GM12878 (cell line): Measurements from ENCODE around the gene SVEP1. TPM values are rescaled to one million over a fixed set of nuclear protein-coding genes. Genes with fewer than 3 reads are reported as not detected.

Experiments
- ATAC-seq: fragments of 200-7000 bp; cut with Tn5 transposase; 3 replicates; pipeline ENCODE4 v1.9.1; 2020; ENCODE audit warnings: mild to moderate bottlenecking, moderate library complexity
- BruUV-seq: library from RNA; stranded (reverse); fragments of 400-500 nt; replicated peaks from 2 replicates; lab custom pipeline; 2021; lab: Mats Ljungman, UMichigan
- CTCF ChIA-PET: fragments of 300-600 bp; sonication (Branson Sonifier 250); formaldehyde crosslinking; extraction: SDS; loops from one replicate; lab custom pipeline; 2021; ENCODE audit warnings: inconsistent platforms; lab: Yijun Ruan, JAX
- POLR2A ChIA-PET: fragments of 350-600 bp; formaldehyde crosslinking; extraction: SDS; loops from one replicate; lab custom pipeline; 2021; ENCODE audit warnings: inconsistent platforms; lab: Charles Lee
- RAD21 ChIA-PET: fragments of 300-600 bp; sonication (Branson Sonifier 250); formaldehyde crosslinking; loops from one replicate; lab custom pipeline; 2023; ENCODE audit warnings: antibody characterized with exemption; ENCODE audit not compliant: unreplicated experiment; lab: Charles Lee
- SMC1A ChIA-PET: fragments of 300-600 bp; sonication (Branson Sonifier 250); formaldehyde crosslinking; loops from one replicate; lab custom pipeline; 2023; ENCODE audit not compliant: unreplicated experiment, uncharacterized antibody; lab: Charles Lee
- DNase-seq: peaks from one replicate; pipeline ENCODE4 v3.0.0-alpha.2; 2011; ENCODE audit warnings: low read depth, low spot score
- FAIRE-seq: peaks from 3 replicates; lab custom pipeline; 2011; peaks lifted over from hg19 to GRCh38; lab: Jason Lieb, UNC
- H2AFZ ChIP-seq: 2 replicates; pipeline ENCODE4 v1.6.0; 2011; ENCODE audit warnings: low read depth, low read length, control low read depth; ENCODE audit not compliant: control insufficient read depth
- H3K27ac ChIP-seq: 2 replicates; pipeline ENCODE4 v1.5.1; 2011; ENCODE audit warnings: control low read depth; ENCODE audit not compliant: control insufficient read depth, insufficient read depth
- H3K27me3 ChIP-seq, 2 experiments: replicated peaks in 1 of 2; 2 replicates each; pipeline versions ENCODE4 v1.6.0 to v1.6.1; 2011; ENCODE audit warnings: low read length in 1 of 2; ENCODE audit not compliant: control insufficient read depth in 2 of 2, insufficient read depth in 2 of 2
- H3K36me3 ChIP-seq, 2 experiments: 2 replicates each; pipeline ENCODE4 v1.5.1; 2011; ENCODE audit warnings: low read length in 1 of 2; ENCODE audit not compliant: control insufficient read depth in 2 of 2, insufficient read depth in 2 of 2
- H3K4me1 ChIP-seq: 2 replicates; pipeline ENCODE4 v1.6.1; 2011; ENCODE audit warnings: mild to moderate bottlenecking, low read length, moderate library complexity, mixed read lengths; ENCODE audit not compliant: control insufficient read depth, insufficient read depth
- H3K4me2 ChIP-seq: 2 replicates; pipeline ENCODE4 v1.6.0; 2011; ENCODE audit warnings: control low read depth; ENCODE audit not compliant: control insufficient read depth, insufficient read depth
- H3K4me3 ChIP-seq: fragments of 200-600 bp; sonication (generic); 2 replicates; pipeline ENCODE4 v1.5.1; 2016
- H3K79me2 ChIP-seq: 2 replicates; pipeline ENCODE4 v1.6.0; 2011; ENCODE audit warnings: low read length; ENCODE audit not compliant: control insufficient read depth, insufficient read depth
- H3K9ac ChIP-seq: 2 replicates; pipeline ENCODE4 v1.8.0; 2011; ENCODE audit warnings: low read length, control low read depth, mixed read lengths; ENCODE audit not compliant: control insufficient read depth, insufficient read depth
- H3K9me3 ChIP-seq: replicated peaks from 3 replicates; pipeline ENCODE4 v1.5.1; 2011; ENCODE audit warnings: mild to moderate bottlenecking, low read length; ENCODE audit not compliant: control insufficient read depth, insufficient read depth
- H4K20me1 ChIP-seq: 2 replicates; pipeline ENCODE4 v1.6.0; 2011; ENCODE audit not compliant: control insufficient read depth, insufficient read depth
- CREM ChIP-seq: IDR thresholded peaks from 2 replicates; pipeline ENCODE4 v1.6.1; 2014; ENCODE audit warnings: antibody characterized with exemption, low read depth
- KAT2A ChIP-seq: conservative IDR thresholded peaks from 2 replicates; pipeline ENCODE4 v1.6.1; 2011; ENCODE audit warnings: low read depth, low read length; ENCODE audit not compliant: control insufficient read depth
- NFYA ChIP-seq: IDR thresholded peaks from 2 replicates; pipeline ENCODE4 v1.6.1; 2011; ENCODE audit warnings: low read depth, mild to moderate bottlenecking, low read length, improper control_type of control experiment, borderline replicate concordance
- RELA ChIP-seq: fragments of 450-650 bp; IDR thresholded peaks from 2 replicates; pipeline ENCODE4 v1.8.0; 2014; ENCODE audit warnings: borderline replicate concordance; ENCODE audit not compliant: partially characterized antibody
- TCF3 ChIP-seq: IDR thresholded peaks from 2 replicates; pipeline ENCODE4 v1.6.1; 2012; ENCODE audit warnings: low read depth, mild to moderate bottlenecking, low read length, borderline replicate concordance; ENCODE audit not compliant: insufficient read depth
- ZBTB11 ChIP-seq: fragments of 450-650 bp; formaldehyde crosslinking; IDR thresholded peaks from 2 replicates; pipeline ENCODE4 v1.5.0; 2022; ENCODE audit warnings: mild to moderate bottlenecking, missing genetic modification characterization
- ZNF592 ChIP-seq: fragments of 450-650 bp; IDR thresholded peaks from 2 replicates; pipeline ENCODE4 v1.6.1; 2017; ENCODE audit warnings: mild to moderate bottlenecking, moderate library complexity
- WGBS: methylation state at CpG from one replicate; pipeline ENCODE4 v1.1.6; 2016; ENCODE audit warnings: low lambda C conversion rate; ENCODE audit not compliant: insufficient replicate concordance, insufficient coverage; ENCODE audit errors: missing lambda C conversion rate; 5-methylcytosine and 5-hydroxymethylcytosine counted together
- in situ Hi-C: fragments of 300-500 bp; cut with MboI; formaldehyde crosslinking; loops from 9 replicates; pipeline ENCODE4 v1.14.3; 2018; ENCODE audit warnings: mixed read lengths
- intact Hi-C: fragments of 100-400 bp; cut with micrococcal nuclease; formaldehyde crosslinking; loops from one replicate; pipeline ENCODE4 v1.14.2; 2022; ENCODE audit not compliant: unreplicated experiment
- polyA plus RNA-seq, 11 experiments: library from polyadenylated mRNA; depleted of rRNA in 4 of 11; unstranded in 6 of 11; stranded (reverse) in 5 of 11; fragments of >200 nt; fragmentation: Nextera tagmentation in 4 of 11; fragmentation: Illumina TruSeq in 1 of 11; extraction: Ambion mirVana in 4 of 11; extraction: Trizol in 1 of 11; gene quantifications; 1 replicate in 1 of 11; 2 replicates in 10 of 11; pipeline versions ENCODE4 v1.2.1 to v1.2.3, GENCODE V29; 2011 to 2016; ENCODE audit warnings: inconsistent platforms in 2 of 11, missing spikeins in 2 of 11, low read depth in 1 of 11
- total RNA-seq, 4 experiments: library from RNA; depleted of rRNA in 3 of 4; stranded (reverse); fragments of >200 nt in 3 of 4; fragmentation: Illumina TruSeq in 1 of 4; extraction: Trizol in 1 of 4; gene quantifications; 2 replicates each; pipeline versions ENCODE4 v1.2.1 to v1.2.3, GENCODE V29; 2013 to 2021

Gene SVEP1
- total and polyA plus RNA-seq, 10 of the 15 experiments (the other 5 are each of a cell fraction or from before 2014, with no cell fraction given), result under 0.01 to 0.05 (median 0.01) TPM; not detected in 5

GRCh38 chr9:110370315-110370714 lies 209.2 kb downstream of the SVEP1 start:
- intact Hi-C loops (no loop called here), in situ Hi-C loops (no loop called here)
- no peak overlapping the region for H3K9ac ChIP-seq
- H3K27ac ChIP-seq, result no peak overlapping the region
- no peak for DNase-seq
- no peaks in the 10 kb centered on the region for H3K4me1 ChIP-seq
- ChIA-PET POLR2A (no interaction called here), RAD21 (no interaction called here), CTCF (no interaction called here), SMC1A (interaction anchor here (1.4 kb wide), 1 partner anchor 30 kb away, joined by 3 read pairs; no protein-coding TSS in a partner anchor)
- ATAC-seq, result no peak
- H3K27me3 ChIP-seq, result no peaks in the 10 kb centered on the region
- H3K9me3 ChIP-seq, result no peaks in the 10 kb centered on the region
- H3K4me2 ChIP-seq, result no peak overlapping the region
- no peak overlapping the region for H2AFZ ChIP-seq
- FAIRE-seq, result no peak
- H4K20me1 ChIP-seq, result no peaks in the 10 kb centered on the region
- TF ChIP-seq NFYA, result no peak
- TF ChIP-seq ZBTB11 (CRISPR knock-in tag), result no peak
- TF ChIP-seq ZNF592, result no peak
- TF ChIP-seq RELA, result no peak
- TF ChIP-seq KAT2A, result no peak
- TF ChIP-seq CREM, result no peak
- no peak for TF ChIP-seq TCF3
- BruUV-seq, result no TSS peak
- WGBS, result 17% methylated on average over 3 of the region's 3 CpGs
- no peak overlapping the region for H3K4me3 ChIP-seq
- H3K36me3 ChIP-seq, result no peaks in the 10 kb centered on the region
- no peaks in the 10 kb centered on the region for H3K79me2 ChIP-seq
